ENCODE results near the gene SUMO3. TPM values are rescaled to one million over a fixed set of nuclear protein-coding genes. Genes with fewer than 3 reads are reported as not detected.

The SUMO3 gene
- total and polyA plus RNA-seq, 2 of the 8 experiments (the other 6 are each of a cell fraction or from before 2014, with no cell fraction given), result 96.8 to 101 TPM

GRCh38 chr21:44816761-44817505 lies 929 bp downstream of the SUMO3 start (continued):
- TF ChIP-seq GABPA (IDR thresholded peaks at IDR 0.05; ENCODE audit: borderline replicate concordance, insufficient read depth, low read length), result no peak
